Tibial nerve (tissue), 4 donors: ENCODE measurements around the gene SH3GLB2. TPM values are rescaled to one million over a fixed set of nuclear protein-coding genes. Genes with fewer than 3 reads are reported as not detected.
A peak's percentile ranks its signal among the peaks of the same experiment; 100 is the strongest.
"Not testable (repeated sequence)": the region's sequence is repeated elsewhere in the genome, so short reads cannot be mapped to it uniquely, and the experiment has no call there.

Experiments
- DNase-seq, 2 donors: peaks; one replicate each; pipeline ENCODE4 v3.0.0-alpha.2; 2019; ENCODE audit warnings: low spot score in 2 of 2
- H3K27ac ChIP-seq, 4 donors: fragments of 200-600 bp; sonication (generic) in 3 of 4; one replicate each; pipeline ENCODE4 v1.5.1; 2017 to 2019; ENCODE audit warnings: mild to moderate bottlenecking in 1 of 4
- H3K27me3 ChIP-seq, 2 donors: fragments of 200-600 bp; sonication (generic) in 1 of 2; one replicate each; pipeline versions ENCODE4 v1.5.1 to v1.6.0; 2017 to 2019
- H3K36me3 ChIP-seq, 3 donors: fragments of 200-600 bp; sonication (generic); one replicate each; pipeline ENCODE4 v1.5.1; 2018 to 2019
- H3K4me1 ChIP-seq, 4 donors: fragments of 200-600 bp; sonication (generic) in 3 of 4; one replicate each; pipeline ENCODE4 v1.5.1; 2017 to 2019
- H3K4me3 ChIP-seq, 4 donors: fragments of 200-600 bp; sonication (generic) in 3 of 4; one replicate each; pipeline ENCODE4 v1.5.1; 2017 to 2019; ENCODE audit warnings: mild to moderate bottlenecking in 1 of 4, moderate library complexity in 1 of 4
- H3K9me3 ChIP-seq, 4 donors: fragments of 200-600 bp; sonication (generic) in 3 of 4; one replicate each; pipeline ENCODE4 v1.5.1; 2017 to 2019
- CTCF ChIP-seq, 5 experiments: fragments of 200-600 bp in 3 of 5; fragments of 450-650 bp in 2 of 5; sonication (generic) in 3 of 5; IDR thresholded peaks; one replicate each; pipeline ENCODE4 v1.5.1; 2016 to 2019; ENCODE audit warnings: antibody characterized with exemption in 5 of 5, mild to moderate bottlenecking in 3 of 5, moderate library complexity in 2 of 5
- EP300 ChIP-seq, 2 donors: sonication (generic); formaldehyde crosslinking; IDR thresholded peaks; one replicate each; pipeline ENCODE4 v1.6.1; 2017; ENCODE audit warnings: antibody characterized with exemption in 2 of 2, mild to moderate bottlenecking in 1 of 2
- POLR2A ChIP-seq, 2 donors: fragments of 450-650 bp; IDR thresholded peaks; one replicate each; pipeline ENCODE4 v1.6.1; 2017; ENCODE audit warnings: antibody characterized with exemption in 2 of 2, mild to moderate bottlenecking in 2 of 2, moderate library complexity in 2 of 2
- WGBS, 2 donors: methylation state at CpG; one replicate each; pipeline ENCODE4 v1.1.5; 2018; 5-methylcytosine and 5-hydroxymethylcytosine counted together
- total RNA-seq, 4 donors: library from RNA; depleted of rRNA; stranded (reverse); fragments of >200 nt; gene quantifications; one replicate each; pipeline ENCODE4 v1.1.0, GENCODE V29; 2016

The SH3GLB2 gene
- total RNA-seq, 4 donors from 2014 or later = 117 to 175 (median 129) TPM

- DNase-seq = peak; percentile 51 to 61
- WGBS, 2 donors = 63 to 67% methylated on average over 13 to 14 of the region's 14 CpGs
- Histone ChIP-seq H3K27me3 (no peaks in the 10 kb centered on the region), H3K36me3 (peaks cover 0 to 97% (median 11%) of the 10 kb centered on the region in 3 donors), H3K27ac (peak overlapping the region; percentile 49 to 73 (median 70)), H3K9me3 (no peaks in the 10 kb centered on the region), H3K4me3 (no peak overlapping the region), H3K4me1 (peaks cover 0 to 27% (median 10%) of the 10 kb centered on the region in 4 donors)
- no peak for TF ChIP-seq POLR2A (IDR thresholded peaks at IDR 0.05)
- no peak for TF ChIP-seq EP300 (IDR thresholded peaks at IDR 0.05)
- no peak for TF ChIP-seq CTCF (IDR thresholded peaks at IDR 0.05)
These were observed 20.9 kb downstream of the SH3GLB2 start for GRCh38 chr9:129007035-129007765.

- H3K36me3 ChIP-seq = peaks cover 0 to 97% (median 12%) of the 10 kb centered on the region in 3 donors
These were observed 21.6 kb downstream of the SH3GLB2 start for GRCh38 chr9:129006328-129007034.

GRCh38 chr9:129005336-129005997 lies 22.7 kb downstream of the SH3GLB2 start:
- DNase-seq = no peak
- Histone ChIP-seq H3K4me3 (no peak overlapping the region), H3K4me1 (peaks cover 0 to 27% (median 10%) of the 10 kb centered on the region in 4 donors), H3K27ac (peak overlapping the region in 2 of 4 donors; percentile 73 to 88), H3K9me3 (no peaks in the 10 kb centered on the region), H3K27me3 (no peaks in the 10 kb centered on the region), H3K36me3 (peaks cover 0 to 97% (median 8%) of the 10 kb centered on the region in 3 donors)
- TF ChIP-seq EP300 (IDR thresholded peaks at IDR 0.05) = no peak
- no peak for TF ChIP-seq POLR2A (IDR thresholded peaks at IDR 0.05)
- TF ChIP-seq CTCF (IDR thresholded peaks at IDR 0.05) = no peak
- 68 to 71% methylated on average over 10 of the region's 10 CpGs for WGBS, 2 donors

More at GRCh38 chr9:129006328-129007034, 21.6 kb downstream of the SH3GLB2 start:
- peak overlapping the region; percentile 23 to 88 (median 71) for H3K27ac ChIP-seq
- peak; percentile 77 to 95 (median 83) for TF ChIP-seq CTCF (IDR thresholded peaks at IDR 0.05)
- peak in 1 of 2 donors; percentile 7 for TF ChIP-seq POLR2A (IDR thresholded peaks at IDR 0.05)
- TF ChIP-seq EP300 (IDR thresholded peaks at IDR 0.05) = peak in 1 of 2 donors; percentile 45
- H3K4me3 ChIP-seq = no peak overlapping the region
- WGBS, 2 donors = 44 to 48% methylated on average over 21 of the region's 21 CpGs
- no peaks in the 10 kb centered on the region for H3K27me3 ChIP-seq
- no peaks in the 10 kb centered on the region for H3K9me3 ChIP-seq
- H3K4me1 ChIP-seq = peaks cover 0 to 27% (median 10%) of the 10 kb centered on the region in 4 donors
- peak; percentile 55 to 72 for DNase-seq

- H3K27me3 ChIP-seq, DNase-seq, H3K9me3 ChIP-seq, H3K27ac ChIP-seq, H3K4me3 ChIP-seq: not testable (repeated sequence)
- Histone ChIP-seq H3K36me3 (peaks cover 0 to 97% (median 18%) of the 10 kb centered on the region in 3 donors), H3K4me1 (peaks cover 0 to 24% (median 10%) of the 10 kb centered on the region in 4 donors)
- 93 to 94% methylated on average over 6 of the region's 6 CpGs for WGBS, 2 donors
These were observed 24.0 kb downstream of the SH3GLB2 start for GRCh38 chr9:129004173-129004572.

- H3K36me3 ChIP-seq = peaks cover 0 to 97% (median 28%) of the 10 kb centered on the region in 3 donors
- 93 to 98% methylated on average over 9 of the region's 9 CpGs for WGBS, 2 donors
These were observed 25.1 kb downstream of the SH3GLB2 start for GRCh38 chr9:129002992-129003391.

More at GRCh38 chr9:129002992-129003391, 25.1 kb downstream of the SH3GLB2 start:
- TF ChIP-seq CTCF (IDR thresholded peaks at IDR 0.05) (no peak), EP300 (IDR thresholded peaks at IDR 0.05) (no peak), POLR2A (IDR thresholded peaks at IDR 0.05) (no peak)
- no peaks in the 10 kb centered on the region for H3K27me3 ChIP-seq
- H3K4me1 ChIP-seq = peaks cover 0 to 19% (median 10%) of the 10 kb centered on the region in 4 donors
- H3K4me3 ChIP-seq = no peak overlapping the region
- no peak for DNase-seq
- no peak overlapping the region for H3K27ac ChIP-seq
- H3K9me3 ChIP-seq = no peaks in the 10 kb centered on the region
